Measurements from ENCODE around the gene RTP2. TPM values are rescaled to one million over a fixed set of nuclear protein-coding genes. Genes with fewer than 3 reads are reported as not detected.

Gene RTP2
- total RNA-seq, result not detected

GRCh38 chr3:187702507-187703033 lies at the start of gene RTP2:
Gene RTP2 (minus strand): TSS chr3:187702557. CDS start chr3:187702128, 429 bp downstream.
- H3K27ac ChIP-seq, result no peak within 1 kb of the TSS
- no peaks in the 10 kb centered on the region for H3K9me3 ChIP-seq
- H3K27me3 ChIP-seq, result no peaks in the 10 kb centered on the region
- no peaks in the 10 kb centered on the region for H3K4me1 ChIP-seq
- H3K4me3 ChIP-seq (replicated peaks in 1 of 3), result no peak within 1 kb of the TSS
- H3K36me3 ChIP-seq, result no peaks in the 10 kb centered on the region
- TF ChIP-seq POLR2A (IDR thresholded peaks at IDR 0.05) (no peak), CTCF (IDR thresholded peaks at IDR 0.05) (no peak)
- no peak for DNase-seq
- intact Hi-C loops (cut with DNase I), result no loop called here
- 56 to 58% methylated on average over 4 of the region's 4 CpGs for WGBS, 2 donors

- H3K27ac ChIP-seq, result peak overlapping the region; percentile 19 to 72 (median 66)
- no peaks in the 10 kb centered on the region for H3K27me3 ChIP-seq
- 36 to 46% methylated on average over 11 of the region's 11 CpGs for WGBS, 2 donors
- no peaks in the 10 kb centered on the region for H3K36me3 ChIP-seq
- H3K4me3 ChIP-seq (replicated peaks in 1 of 3), result no peak overlapping the region
- DNase-seq, result peak; percentile 30 to 74
- H3K9me3 ChIP-seq, result no peaks in the 10 kb centered on the region
- intact Hi-C loops (cut with DNase I), result loop anchor here (10.0 kb wide), 1 partner anchor 404 kb away; the partner anchor contains the start of gene LPP
- H3K4me1 ChIP-seq, result peaks cover 24 to 28% of the 10 kb centered on the region in 2 donors
- TF ChIP-seq CTCF (IDR thresholded peaks at IDR 0.05), result no peak
- no peak for TF ChIP-seq POLR2A (IDR thresholded peaks at IDR 0.05)
Measured at GRCh38 chr3:187750513-187751123, 48.3 kb upstream of the RTP2 start.

GRCh38 chr3:187750006-187750512 lies 47.7 kb upstream of the RTP2 start:
- Histone ChIP-seq H3K4me1 (peaks cover 24 to 28% of the 10 kb centered on the region in 2 donors), H3K27ac (peak overlapping the region; percentile 66 to 82 (median 72)), H3K9me3 (no peaks in the 10 kb centered on the region), H3K36me3 (no peaks in the 10 kb centered on the region), H3K27me3 (no peaks in the 10 kb centered on the region), H3K4me3 (replicated peaks in 1 of 3) (no peak overlapping the region)
- TF ChIP-seq CTCF (IDR thresholded peaks at IDR 0.05) (peak in 1 of 6 experiments; percentile 17), POLR2A (IDR thresholded peaks at IDR 0.05) (peak in 1 of 2 donors; percentile 79)
- DNase-seq, result peak; percentile 89 to 92
- 17 to 35% methylated on average over 14 of the region's 14 CpGs for WGBS, 2 donors
- intact Hi-C loops (cut with DNase I), result loop anchor here (10.0 kb wide), 1 partner anchor 405 kb away; the partner anchor contains the start of gene LPP

- no peaks in the 10 kb centered on the region for H3K27me3 ChIP-seq
- TF ChIP-seq POLR2A (IDR thresholded peaks at IDR 0.05) (no peak), CTCF (IDR thresholded peaks at IDR 0.05) (peak; percentile 88 to 98 (median 96))
- intact Hi-C loops (cut with DNase I), result loop anchor here (10.0 kb wide), 1 partner anchor 877 kb away; no protein-coding TSS in a partner anchor
- H3K4me1 ChIP-seq, result peaks cover 24 to 30% of the 10 kb centered on the region in 2 donors
- H3K4me3 ChIP-seq (replicated peaks in 1 of 3), result no peak overlapping the region
- H3K36me3 ChIP-seq, result no peaks in the 10 kb centered on the region
- H3K9me3 ChIP-seq, result no peaks in the 10 kb centered on the region
- WGBS, 2 donors, result 7 to 8% methylated on average over 2 of the region's 2 CpGs
- peak overlapping the region in 2 of 3 donors; percentile 100 for H3K27ac ChIP-seq
- DNase-seq, result peak; percentile 95 to 98
Measured at GRCh38 chr3:187748050-187748481, 45.7 kb upstream of the RTP2 start.

- no peaks in the 10 kb centered on the region for H3K27me3 ChIP-seq
- intact Hi-C loops (cut with DNase I), result loop anchor here (10.0 kb wide), 1 partner anchor 877 kb away; no protein-coding TSS in a partner anchor
- no peaks in the 10 kb centered on the region for H3K9me3 ChIP-seq
- no peak overlapping the region for H3K4me3 ChIP-seq (replicated peaks in 1 of 3)
- 52 to 56% methylated on average over 5 of the region's 5 CpGs for WGBS, 2 donors
- H3K27ac ChIP-seq, result peak overlapping the region; percentile 97 to 100 (median 100)
- peaks cover 27 to 36% of the 10 kb centered on the region in 2 donors for H3K4me1 ChIP-seq
- TF ChIP-seq CTCF (IDR thresholded peaks at IDR 0.05) (no peak), POLR2A (IDR thresholded peaks at IDR 0.05) (no peak)
- H3K36me3 ChIP-seq, result no peaks in the 10 kb centered on the region
- DNase-seq, result no peak
Measured at GRCh38 chr3:187747506-187747905, 45.1 kb upstream of the RTP2 start.

All from thyroid gland (tissue), 4 donors.